ENCODE results near the gene RNU5D-1.
A peak's percentile ranks its signal among the peaks of the same experiment; 100 is the strongest.

RNU5D-1 gene

GRCh38 chr1:44718091-44718490 lies 12.9 kb downstream of the RNU5D-1 start:
- H3K4me3 ChIP-seq (ENCODE audit: low read depth, low read length), result no peak overlapping the region
- no peak for DNase-seq (ENCODE audit: low read depth)
- TF ChIP-seq MYC (IDR thresholded peaks at IDR 0.05; ENCODE audit: low read depth, low read length) (no peak), CTCF (IDR thresholded peaks at IDR 0.05; ENCODE audit: low read depth, low read length) (no peak), POLR2A (IDR thresholded peaks at IDR 0.05; ENCODE audit: extremely low read depth, insufficient read length) (no peak), MAX (IDR thresholded peaks at IDR 0.05; ENCODE audit: low read depth, low read length) (no peak)

GRCh38 chr1:44717653-44718052 lies 13.3 kb downstream of the RNU5D-1 start:
- H3K4me3 ChIP-seq (ENCODE audit: low read depth, low read length), result no peak overlapping the region
- TF ChIP-seq MYC (IDR thresholded peaks at IDR 0.05; ENCODE audit: low read depth, low read length) (no peak), CTCF (IDR thresholded peaks at IDR 0.05; ENCODE audit: low read depth, low read length) (no peak), POLR2A (IDR thresholded peaks at IDR 0.05; ENCODE audit: extremely low read depth, insufficient read length) (no peak), MAX (IDR thresholded peaks at IDR 0.05; ENCODE audit: low read depth, low read length) (no peak)
- no peak for DNase-seq (ENCODE audit: low read depth)

- H3K4me3 ChIP-seq (ENCODE audit: low read depth, low read length), result no peak overlapping the region
- no peak for DNase-seq (ENCODE audit: low read depth)
- TF ChIP-seq CTCF (IDR thresholded peaks at IDR 0.05; ENCODE audit: low read depth, low read length), result no peak
- no peak for TF ChIP-seq POLR2A (IDR thresholded peaks at IDR 0.05; ENCODE audit: extremely low read depth, insufficient read length)
- TF ChIP-seq MAX (IDR thresholded peaks at IDR 0.05; ENCODE audit: low read depth, low read length), result no peak
- TF ChIP-seq MYC (IDR thresholded peaks at IDR 0.05; ENCODE audit: low read depth, low read length), result no peak
Observed at GRCh38 chr1:44717156-44717555, 13.8 kb downstream of the RNU5D-1 start.

GRCh38 chr1:44714944-44715571 lies 15.9 kb downstream of the RNU5D-1 start:
- peak; percentile 83 for DNase-seq (ENCODE audit: low read depth)
- TF ChIP-seq CTCF (IDR thresholded peaks at IDR 0.05; ENCODE audit: low read depth, low read length) (peak; percentile 87), MYC (IDR thresholded peaks at IDR 0.05; ENCODE audit: low read depth, low read length) (no peak; the same call in 1 of the 2 replicates), POLR2A (IDR thresholded peaks at IDR 0.05; ENCODE audit: extremely low read depth, insufficient read length) (no peak), MAX (IDR thresholded peaks at IDR 0.05; ENCODE audit: low read depth, low read length) (peak; percentile 43; the same call in 1 of the 2 replicates)
- H3K4me3 ChIP-seq (ENCODE audit: low read depth, low read length), result no peak overlapping the region

- H3K4me3 ChIP-seq (ENCODE audit: low read depth, low read length), result no peak overlapping the region
- DNase-seq (ENCODE audit: low read depth), result no peak
- TF ChIP-seq MYC (IDR thresholded peaks at IDR 0.05; ENCODE audit: low read depth, low read length) (no peak), POLR2A (IDR thresholded peaks at IDR 0.05; ENCODE audit: extremely low read depth, insufficient read length) (no peak), MAX (IDR thresholded peaks at IDR 0.05; ENCODE audit: low read depth, low read length) (no peak), CTCF (IDR thresholded peaks at IDR 0.05; ENCODE audit: low read depth, low read length) (no peak)
Observed at GRCh38 chr1:44714532-44714931, 16.4 kb downstream of the RNU5D-1 start.

Measured in NB4 (cell line).